Liver (tissue), 9 donors: Measurements from ENCODE around the gene FNIP1. TPM values are rescaled to one million over a fixed set of nuclear protein-coding genes. Genes with fewer than 3 reads are reported as not detected.

Experiments
- DNase-seq: peaks from one replicate; pipeline ENCODE4 v3.0.0-alpha.2; 2017; ENCODE audit warnings: low spot score
- H3K27ac ChIP-seq, 2 donors: one replicate each; pipeline ENCODE4 v1.7.0; 2013; ENCODE audit warnings: inconsistent platforms in 2 of 2, low read length in 2 of 2, control low read depth in 1 of 2, low read depth in 1 of 2, mild to moderate bottlenecking in 1 of 2
- H3K27me3 ChIP-seq, 4 donors: one replicate each; pipeline versions ENCODE4 v1.6.1 to v1.7.0; 2013; ENCODE audit warnings: low read length in 3 of 4, inconsistent platforms in 1 of 4, mild to moderate bottlenecking in 1 of 4, moderate library complexity in 1 of 4; ENCODE audit not compliant: control insufficient read depth in 4 of 4, insufficient read depth in 4 of 4
- H3K36me3 ChIP-seq, 4 donors: one replicate each; pipeline versions ENCODE4 v1.6.1 to v1.7.0; 2013; ENCODE audit warnings: low read length in 3 of 4, mild to moderate bottlenecking in 3 of 4, low read depth in 1 of 4, moderate library complexity in 1 of 4; ENCODE audit not compliant: control insufficient read depth in 4 of 4, insufficient read depth in 3 of 4
- H3K4me1 ChIP-seq, 4 donors: one replicate each; pipeline versions ENCODE4 v1.6.1 to v1.7.0; 2013; ENCODE audit warnings: low read length in 3 of 4, mild to moderate bottlenecking in 3 of 4, moderate library complexity in 1 of 4; ENCODE audit not compliant: control insufficient read depth in 4 of 4, insufficient read depth in 4 of 4
- H3K4me3 ChIP-seq, 3 donors: one replicate each; pipeline versions ENCODE4 v1.6.1 to v1.7.0; 2013; ENCODE audit warnings: low read length in 3 of 3, control low read depth in 1 of 3, low read depth in 1 of 3, mild to moderate bottlenecking in 1 of 3
- H3K9ac ChIP-seq, 2 donors: one replicate each; pipeline ENCODE4 v1.7.0; 2013; ENCODE audit warnings: low read length in 2 of 2, mild to moderate bottlenecking in 2 of 2, moderate library complexity in 2 of 2, control low read depth in 1 of 2, low read depth in 1 of 2
- H3K9me3 ChIP-seq, 4 donors: one replicate each; pipeline versions ENCODE4 v1.6.1 to v1.7.0; 2013; ENCODE audit warnings: low read length in 3 of 4; ENCODE audit not compliant: control insufficient read depth in 4 of 4
- ATF3 ChIP-seq: IDR thresholded peaks from 2 replicates; pipeline ENCODE4 v1.6.1; 2016; ENCODE audit warnings: antibody characterized with exemption
- CTCF ChIP-seq: fragments of 150-350 bp; IDR thresholded peaks from 2 replicates; pipeline ENCODE4 v1.5.1; 2017; ENCODE audit warnings: improper control_type of control experiment, low read depth, low read length; ENCODE audit not compliant: missing input control
- EGR1 ChIP-seq, 2 donors: IDR thresholded peaks; 2 replicates each; pipeline ENCODE4 v1.6.1; 2016 to 2018; ENCODE audit warnings: antibody characterized with exemption in 2 of 2, low read depth in 2 of 2
- FOXA2 ChIP-seq: IDR thresholded peaks from 2 replicates; pipeline ENCODE4 v1.6.1; 2016; ENCODE audit warnings: antibody characterized with exemption
- GABPA ChIP-seq, 2 donors: IDR thresholded peaks in 1 of 2; conservative IDR thresholded peaks in 1 of 2; 2 replicates each; pipeline ENCODE4 v1.6.1; 2016; ENCODE audit warnings: antibody characterized with exemption in 2 of 2, mild to moderate bottlenecking in 1 of 2, moderate library complexity in 1 of 2
- HNF4G ChIP-seq: IDR thresholded peaks from 2 replicates; pipeline ENCODE4 v1.6.1; 2016; ENCODE audit warnings: antibody characterized with exemption
- JUND ChIP-seq, 2 donors: IDR thresholded peaks; 2 replicates each; pipeline ENCODE4 v1.6.1; 2016; ENCODE audit warnings: antibody characterized with exemption in 2 of 2
- NR2F2 ChIP-seq: IDR thresholded peaks from 2 replicates; pipeline ENCODE4 v1.6.1; 2016; ENCODE audit warnings: antibody characterized with exemption
- RAD21 ChIP-seq, 2 donors: IDR thresholded peaks; 2 replicates each; pipeline ENCODE4 v1.6.1; 2016; ENCODE audit warnings: antibody characterized with exemption in 2 of 2, mild to moderate bottlenecking in 2 of 2
- REST ChIP-seq: IDR thresholded peaks from 2 replicates; pipeline ENCODE4 v1.6.1; 2016; ENCODE audit warnings: antibody characterized with exemption, mild to moderate bottlenecking
- SP1 ChIP-seq: IDR thresholded peaks from 2 replicates; pipeline ENCODE4 v1.6.1; 2018; ENCODE audit warnings: antibody characterized with exemption, mild to moderate bottlenecking
- YY1 ChIP-seq: IDR thresholded peaks from 2 replicates; pipeline ENCODE4 v1.6.1; 2016; ENCODE audit warnings: antibody characterized with exemption, mild to moderate bottlenecking
- ZBTB33 ChIP-seq: IDR thresholded peaks from 2 replicates; pipeline ENCODE4 v1.6.1; 2016; ENCODE audit warnings: antibody characterized with exemption
- WGBS: extraction: QIAGEN DNeasy Blood & Tissue Kit; methylation state at CpG from one replicate; pipeline ENCODE4 v1.1.7; 2013; 5-methylcytosine and 5-hydroxymethylcytosine counted together
- polyA plus RNA-seq, 2 donors: library from polyadenylated mRNA; stranded (reverse) in 1 of 2; unstranded in 1 of 2; fragments of 200-250 nt in 1 of 2; fragments of >200 nt in 1 of 2; fragmentation: Nextera tagmentation in 1 of 2; extraction: Ambion mirVana in 1 of 2; gene quantifications; one replicate each; pipeline versions ENCODE4 v1.2.1 to v1.2.3, GENCODE V29; 2013 to 2015
- total RNA-seq, 2 donors: library from RNA; depleted of rRNA; stranded (reverse); fragments of >200 nt; gene quantifications; one replicate each; pipeline ENCODE4 v1.2.3, GENCODE V29; 2014
- donor health status: healthy.
- donor health status: healthy.
- donor health status: healthy.
- donor health status: healthy.
- donor health status: healthy.

The FNIP1 gene
- total and polyA plus RNA-seq, 4 donors = 3.7 to 34.0 (median 13.8) TPM

GRCh38 chr5:131745703-131746102, 51.1 kb downstream of the FNIP1 start:
- no peak for DNase-seq
- no peak overlapping the region for H3K9ac ChIP-seq
- WGBS = 92% methylated on average over 4 of the region's 4 CpGs
- H3K27me3 ChIP-seq = no peaks in the 10 kb centered on the region
- TF ChIP-seq JUND (IDR thresholded peaks at IDR 0.05) (no peak), ATF3 (no peak), SP1 (no peak), ZBTB33 (no peak)
- H3K27ac ChIP-seq = no peak overlapping the region
- H3K4me1 ChIP-seq = no peaks in the 10 kb centered on the region
- peaks cover 0 to 5% (median 3%) of the 10 kb centered on the region in 4 donors for H3K36me3 ChIP-seq
- H3K9me3 ChIP-seq = no peaks in the 10 kb centered on the region
- no peak overlapping the region for H3K4me3 ChIP-seq

GRCh38 chr5:131745155-131745554, 51.7 kb downstream of the FNIP1 start:
- WGBS = 96% methylated on average over 3 of the region's 3 CpGs
- Histone ChIP-seq H3K4me3 (no peak overlapping the region), H3K36me3 (peaks cover 0 to 6% (median 4%) of the 10 kb centered on the region in 4 donors), H3K9me3 (no peaks in the 10 kb centered on the region), H3K27ac (no peak overlapping the region), H3K4me1 (no peaks in the 10 kb centered on the region), H3K9ac (no peak overlapping the region), H3K27me3 (no peaks in the 10 kb centered on the region)
- DNase-seq = no peak
- TF ChIP-seq EGR1 (IDR thresholded peaks at IDR 0.05; ENCODE audit: low read depth in 2 of 2) (no peak), FOXA2 (no peak), GABPA (IDR thresholded peaks at IDR 0.05 in 1 of 2, conservative IDR thresholded peaks at IDR 0.05 in 1 of 2) (no peak), ATF3 (no peak), CTCF (no peak), JUND (IDR thresholded peaks at IDR 0.05) (no peak), ZBTB33 (no peak), YY1 (no peak)

GRCh38 chr5:131740477-131740876, 56.3 kb downstream of the FNIP1 start:
- H3K4me1 ChIP-seq = no peaks in the 10 kb centered on the region
- no peak overlapping the region for H3K9ac ChIP-seq
- H3K9me3 ChIP-seq = no peaks in the 10 kb centered on the region
- no peak for DNase-seq
- peaks cover 2 to 13% (median 6%) of the 10 kb centered on the region in 4 donors for H3K36me3 ChIP-seq
- no peaks in the 10 kb centered on the region for H3K27me3 ChIP-seq
- H3K27ac ChIP-seq = no peak overlapping the region
- WGBS = 97% methylated on average over 3 of the region's 3 CpGs
- no peak overlapping the region for H3K4me3 ChIP-seq
- no peak for TF ChIP-seq REST
- TF ChIP-seq ZBTB33 = no peak
- TF ChIP-seq SP1 = no peak
- TF ChIP-seq JUND (IDR thresholded peaks at IDR 0.05) = no peak
- no peak for TF ChIP-seq RAD21 (IDR thresholded peaks at IDR 0.05)
- TF ChIP-seq YY1 = no peak
- no peak for TF ChIP-seq HNF4G
- TF ChIP-seq NR2F2 = no peak
- no peak for TF ChIP-seq FOXA2
